Measurements from ENCODE around the gene ETFDH. TPM values are rescaled to one million over a fixed set of nuclear protein-coding genes. Genes with fewer than 3 reads are reported as not detected.

Gene ETFDH
- total and polyA plus RNA-seq, 9 of the 15 experiments (the other 6 are each of a cell fraction or from before 2014, with no cell fraction given): 14.6 to 33.6 (median 25.9) TPM

- TF ChIP-seq MEF2D (tag; conservative IDR thresholded peaks at IDR 0.05; ENCODE audit: low read depth) (no peak), ZNF79 (CRISPR knock-in tag; IDR thresholded peaks at IDR 0.05; ENCODE audit: low read depth) (no peak), FOXJ2 (tag; IDR thresholded peaks at IDR 0.05) (no peak), ZBTB8A (IDR thresholded peaks at IDR 0.05; ENCODE audit: partially characterized antibody) (no peak), TBP (optimal IDR thresholded peaks at IDR 0.05; ENCODE audit: low read depth, low read length) (peak; percentile 40), ZNF316 (IDR thresholded peaks at IDR 0.05) (no peak), CBFA2T3 (IDR thresholded peaks at IDR 0.05) (no peak), PRMT5 (CRISPR knock-in tag; IDR thresholded peaks at IDR 0.05) (no peak), FOXK2 (conservative IDR thresholded peaks at IDR 0.05 in 1 of 2, IDR thresholded peaks at IDR 0.05 in 1 of 2; ENCODE audit: low read depth in 2 of 2) (peak; percentile 25 to 36; a peak in 2 of 4 replicates), SIN3A (IDR thresholded peaks at IDR 0.05; ENCODE audit: borderline replicate concordance in 2 of 2, control insufficient read depth in 1 of 2, low read depth in 2 of 2, low read length in 2 of 2) (peak; percentile 2 to 6; a peak in 1 of 4 replicates), CREB3L1 (IDR thresholded peaks at IDR 0.05; ENCODE audit: borderline replicate concordance, low read depth) (0 out of 2 replicates have a peak, but pooled peaks have one; percentile 33), NR2F6 (CRISPR knock-in tag; IDR thresholded peaks at IDR 0.05) (no peak), CSDE1 (IDR thresholded peaks at IDR 0.05) (no peak), TCF7 (IDR thresholded peaks at IDR 0.05; ENCODE audit: borderline replicate concordance) (no peak), CREB3 (tag; conservative IDR thresholded peaks at IDR 0.05; ENCODE audit: low read depth) (no peak), RBM22 (IDR thresholded peaks at IDR 0.05; ENCODE audit: low read depth, low read length, poor library complexity, severe bottlenecking) (no peak), SMAD4 (CRISPR knock-in tag; conservative IDR thresholded peaks at IDR 0.05) (no peak), RFX1 (IDR thresholded peaks at IDR 0.05) (peak; percentile 91)
- TF ChIP-seq, protein P1, sequence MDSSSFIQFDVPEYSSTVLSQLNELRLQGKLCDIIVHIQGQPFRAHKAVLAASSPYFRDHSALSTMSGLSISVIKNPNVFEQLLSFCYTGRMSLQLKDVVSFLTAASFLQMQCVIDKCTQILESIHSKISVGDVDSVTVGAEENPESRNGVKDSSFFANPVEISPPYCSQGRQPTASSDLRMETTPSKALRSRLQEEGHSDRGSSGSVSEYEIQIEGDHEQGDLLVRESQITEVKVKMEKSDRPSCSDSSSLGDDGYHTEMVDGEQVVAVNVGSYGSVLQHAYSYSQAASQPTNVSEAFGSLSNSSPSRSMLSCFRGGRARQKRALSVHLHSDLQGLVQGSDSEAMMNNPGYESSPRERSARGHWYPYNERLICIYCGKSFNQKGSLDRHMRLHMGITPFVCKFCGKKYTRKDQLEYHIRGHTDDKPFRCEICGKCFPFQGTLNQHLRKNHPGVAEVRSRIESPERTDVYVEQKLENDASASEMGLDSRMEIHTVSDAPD (CRISPR knock-in tag; IDR thresholded peaks at IDR 0.05): no peak
- TF ChIP-seq, protein P2, sequence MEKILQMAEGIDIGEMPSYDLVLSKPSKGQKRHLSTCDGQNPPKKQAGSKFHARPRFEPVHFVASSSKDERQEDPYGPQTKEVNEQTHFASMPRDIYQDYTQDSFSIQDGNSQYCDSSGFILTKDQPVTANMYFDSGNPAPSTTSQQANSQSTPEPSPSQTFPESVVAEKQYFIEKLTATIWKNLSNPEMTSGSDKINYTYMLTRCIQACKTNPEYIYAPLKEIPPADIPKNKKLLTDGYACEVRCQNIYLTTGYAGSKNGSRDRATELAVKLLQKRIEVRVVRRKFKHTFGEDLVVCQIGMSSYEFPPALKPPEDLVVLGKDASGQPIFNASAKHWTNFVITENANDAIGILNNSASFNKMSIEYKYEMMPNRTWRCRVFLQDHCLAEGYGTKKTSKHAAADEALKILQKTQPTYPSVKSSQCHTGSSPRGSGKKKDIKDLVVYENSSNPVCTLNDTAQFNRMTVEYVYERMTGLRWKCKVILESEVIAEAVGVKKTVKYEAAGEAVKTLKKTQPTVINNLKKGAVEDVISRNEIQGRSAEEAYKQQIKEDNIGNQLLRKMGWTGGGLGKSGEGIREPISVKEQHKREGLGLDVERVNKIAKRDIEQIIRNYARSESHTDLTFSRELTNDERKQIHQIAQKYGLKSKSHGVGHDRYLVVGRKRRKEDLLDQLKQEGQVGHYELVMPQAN (IDR thresholded peaks at IDR 0.05; ENCODE audit: borderline replicate concordance): peak; percentile 66
- TF ChIP-seq, protein P3, sequence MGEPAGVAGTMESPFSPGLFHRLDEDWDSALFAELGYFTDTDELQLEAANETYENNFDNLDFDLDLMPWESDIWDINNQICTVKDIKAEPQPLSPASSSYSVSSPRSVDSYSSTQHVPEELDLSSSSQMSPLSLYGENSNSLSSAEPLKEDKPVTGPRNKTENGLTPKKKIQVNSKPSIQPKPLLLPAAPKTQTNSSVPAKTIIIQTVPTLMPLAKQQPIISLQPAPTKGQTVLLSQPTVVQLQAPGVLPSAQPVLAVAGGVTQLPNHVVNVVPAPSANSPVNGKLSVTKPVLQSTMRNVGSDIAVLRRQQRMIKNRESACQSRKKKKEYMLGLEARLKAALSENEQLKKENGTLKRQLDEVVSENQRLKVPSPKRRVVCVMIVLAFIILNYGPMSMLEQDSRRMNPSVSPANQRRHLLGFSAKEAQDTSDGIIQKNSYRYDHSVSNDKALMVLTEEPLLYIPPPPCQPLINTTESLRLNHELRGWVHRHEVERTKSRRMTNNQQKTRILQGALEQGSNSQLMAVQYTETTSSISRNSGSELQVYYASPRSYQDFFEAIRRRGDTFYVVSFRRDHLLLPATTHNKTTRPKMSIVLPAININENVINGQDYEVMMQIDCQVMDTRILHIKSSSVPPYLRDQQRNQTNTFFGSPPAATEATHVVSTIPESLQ (CRISPR knock-in tag; IDR thresholded peaks at IDR 0.05): no peak
Measured at GRCh38 chr4:158722291-158722916, 50.3 kb downstream of the ETFDH start (continued).

Data from K562 (cell line).